ENCODE results near the gene TACC2.
"Not testable (repeated sequence)": the region's sequence is repeated elsewhere in the genome, so short reads cannot be mapped to it uniquely, and the experiment has no call there.

The TACC2 gene

DNA sequence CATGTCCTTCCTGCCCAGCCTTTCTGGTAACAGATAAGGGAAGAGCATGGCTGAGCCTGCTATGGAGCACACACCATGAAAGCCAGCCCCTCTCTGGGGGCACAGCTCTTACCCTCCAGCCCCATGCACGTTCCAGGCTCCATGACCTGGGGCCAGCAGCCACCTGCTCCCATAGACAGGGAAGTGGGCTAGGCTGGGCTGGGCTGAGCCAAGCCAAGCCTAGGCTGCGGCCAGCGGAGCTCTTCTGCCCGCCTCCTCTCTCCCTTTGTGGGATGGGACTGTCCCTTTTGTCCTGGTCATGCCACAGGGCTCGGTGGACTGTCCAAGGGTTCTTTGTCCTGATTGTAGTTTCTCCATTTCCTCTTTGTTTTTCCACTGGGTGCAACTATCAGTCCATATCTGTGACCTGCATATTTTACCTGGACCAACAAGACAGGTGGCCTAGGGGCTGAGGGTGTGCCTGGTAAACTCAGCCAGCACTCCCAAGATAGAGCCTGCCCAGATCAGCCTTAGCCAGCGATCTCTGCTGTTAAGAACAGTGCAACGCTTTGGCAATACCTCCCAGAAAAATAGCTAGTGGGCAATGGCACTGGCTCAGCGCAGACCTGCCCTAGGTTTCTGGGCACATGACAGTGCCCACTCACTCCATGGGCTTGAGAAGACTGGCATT lies 184.9 kb downstream of the TACC2 start:
- DNase-seq = no peak

DNA sequence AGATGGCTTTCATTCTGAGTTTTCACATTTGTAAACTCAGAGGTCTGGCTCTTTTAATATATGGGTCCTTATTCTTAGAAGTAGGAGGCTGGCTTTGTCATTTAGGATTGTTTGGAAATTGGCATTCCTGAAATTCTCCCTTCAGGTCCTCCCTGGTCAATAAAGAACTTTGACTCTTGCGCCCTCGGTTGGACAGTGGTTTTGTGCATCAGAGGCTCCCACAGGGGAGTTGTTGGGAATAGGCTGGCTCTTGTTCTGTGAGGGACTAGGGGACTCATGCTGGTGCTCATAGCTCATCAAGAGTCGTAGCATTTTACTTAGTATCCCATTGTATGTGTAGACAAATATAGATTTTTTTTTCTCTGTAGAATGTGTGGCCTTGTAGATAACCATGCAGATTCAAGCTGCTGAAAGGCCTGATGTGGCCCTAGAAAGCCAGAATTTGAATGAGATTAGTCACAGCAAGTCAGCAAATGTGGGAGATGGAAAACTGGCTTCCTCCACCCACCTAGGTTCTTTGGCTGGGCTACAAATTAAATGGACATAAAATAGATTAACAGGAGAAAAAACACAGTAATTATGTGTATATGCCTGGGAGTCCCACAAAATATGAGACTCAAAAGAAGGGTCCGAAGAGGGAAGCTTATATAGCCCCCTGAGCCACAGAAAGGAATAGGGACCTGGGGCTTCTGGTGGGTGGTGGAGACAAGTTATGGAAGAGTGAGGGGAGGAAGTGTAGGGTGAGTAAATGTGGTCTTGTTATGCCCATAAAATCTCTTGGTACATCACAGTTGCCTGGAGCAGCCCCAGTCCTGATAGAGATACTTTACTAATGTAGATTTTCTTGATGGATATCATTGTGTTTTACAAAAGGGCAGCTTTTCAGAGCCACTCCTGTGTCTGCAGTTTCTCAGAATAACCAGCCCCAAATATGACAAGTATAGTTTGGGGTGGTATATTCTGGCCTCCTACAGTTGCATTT lies 187.6 kb downstream of the TACC2 start:
- DNase-seq = no peak

DNA sequence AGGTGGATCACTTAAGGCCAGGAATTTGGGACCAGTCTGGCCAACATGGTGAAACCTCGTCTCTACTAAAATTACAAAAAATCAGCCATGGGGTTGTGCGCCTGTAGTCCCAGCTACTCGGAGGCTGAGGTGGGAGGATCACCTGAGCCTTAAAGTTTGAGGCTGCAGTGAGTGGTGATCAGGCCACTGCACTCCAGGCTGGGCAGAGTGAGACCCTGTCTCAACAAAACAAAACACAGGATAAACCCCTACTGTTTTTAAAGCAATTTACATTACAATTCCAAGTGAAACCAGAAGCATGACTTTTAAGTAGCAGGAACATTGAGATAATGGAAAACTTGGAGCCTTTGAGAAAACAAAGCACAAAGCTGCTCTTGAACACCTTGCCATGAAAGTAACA lies 189.7 kb downstream of the TACC2 start:
- DNase-seq = no peak

DNA sequence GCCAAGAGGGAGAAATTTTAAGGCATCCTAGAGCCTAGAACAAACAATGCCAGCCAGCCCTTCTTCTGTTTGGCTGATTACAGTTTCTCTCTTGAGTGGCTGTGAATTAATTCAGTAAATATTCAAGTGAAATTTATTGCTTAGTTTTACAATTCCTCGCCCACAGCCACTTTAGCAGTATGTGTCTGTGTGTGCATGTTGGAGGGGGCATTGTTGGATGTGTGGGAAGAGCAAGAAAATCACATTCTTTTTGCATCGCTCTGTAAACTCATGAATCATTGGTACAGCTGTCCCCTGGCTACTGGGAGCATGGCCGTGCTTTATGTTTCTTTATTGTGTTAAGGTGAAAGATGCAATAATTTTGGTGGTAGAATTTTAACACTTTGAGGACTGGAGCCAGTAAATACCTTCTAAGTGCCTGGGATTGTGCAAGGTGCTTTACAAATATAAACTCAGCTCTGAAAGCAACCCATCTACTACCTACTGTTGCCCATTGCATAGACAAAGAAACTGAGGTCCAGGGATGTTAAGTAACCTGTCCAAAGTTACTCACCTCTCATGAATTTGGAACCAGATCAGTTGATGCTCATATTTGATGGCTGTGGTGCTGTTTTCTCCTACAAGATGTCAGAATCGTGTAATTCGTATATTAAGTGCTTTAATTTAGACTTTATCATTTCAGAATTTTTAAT lies 192.2 kb downstream of the TACC2 start:
- DNase-seq = peak; percentile 82

DNA sequence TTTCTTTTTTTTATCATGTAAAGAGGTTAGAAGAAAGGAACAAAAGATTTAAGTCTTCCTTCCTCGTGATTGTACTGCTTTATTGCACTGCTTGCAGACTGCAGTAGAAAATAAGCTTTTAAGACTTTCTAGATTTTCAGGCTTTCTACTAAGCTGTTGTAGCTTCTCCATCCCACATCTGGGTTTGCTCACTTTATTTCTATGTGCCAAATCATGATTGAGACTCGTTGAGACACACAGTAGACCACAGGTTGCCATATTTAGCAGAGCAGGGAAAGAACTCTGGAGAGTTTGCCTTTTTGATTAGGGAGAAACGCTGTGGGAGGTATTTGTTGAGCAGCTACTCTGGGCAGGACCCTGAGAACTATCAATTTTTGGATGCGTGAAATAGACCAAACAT lies 192.9 kb downstream of the TACC2 start:
- no peak for DNase-seq

DNA sequence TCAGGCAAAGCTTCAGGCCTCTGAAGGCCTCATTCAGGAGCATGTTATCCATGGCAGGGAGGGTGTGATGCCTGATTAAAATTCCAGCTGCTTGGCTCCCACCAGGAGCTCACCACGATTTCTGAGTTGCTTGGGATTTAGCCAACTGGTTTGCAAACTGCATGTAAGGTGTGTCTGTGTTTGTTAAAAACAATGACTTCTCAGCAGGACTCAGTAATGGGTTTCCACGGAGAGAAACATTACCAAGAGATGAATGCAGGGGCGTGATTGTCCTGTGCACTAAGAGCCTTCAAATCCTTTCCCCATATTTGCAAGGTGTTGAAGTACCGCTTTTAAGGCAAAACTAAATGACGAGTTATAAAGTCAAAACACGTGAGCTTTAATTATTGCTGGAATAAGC lies 193.3 kb downstream of the TACC2 start:
- DNase-seq = no peak

DNA sequence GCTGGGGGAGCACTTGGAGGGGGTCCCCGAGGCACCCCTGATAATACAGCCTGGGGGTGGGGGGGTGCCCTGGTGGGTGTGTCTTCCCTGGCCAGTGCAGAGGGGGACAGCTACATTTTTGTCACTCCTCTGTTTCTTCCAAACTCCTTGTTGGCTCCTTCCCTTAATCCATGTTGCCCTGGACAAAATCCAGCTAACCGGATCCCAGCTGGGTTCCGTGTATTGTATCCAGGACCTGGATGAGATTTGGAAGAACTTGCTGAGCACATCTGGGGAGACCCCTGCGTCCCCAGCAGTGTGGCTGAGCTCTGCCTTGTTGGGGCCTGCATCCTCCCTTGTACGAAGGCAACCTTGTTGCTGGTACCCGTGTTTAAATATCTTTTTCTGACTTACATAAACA lies 195.3 kb downstream of the TACC2 start:
- DNase-seq = no peak

DNA sequence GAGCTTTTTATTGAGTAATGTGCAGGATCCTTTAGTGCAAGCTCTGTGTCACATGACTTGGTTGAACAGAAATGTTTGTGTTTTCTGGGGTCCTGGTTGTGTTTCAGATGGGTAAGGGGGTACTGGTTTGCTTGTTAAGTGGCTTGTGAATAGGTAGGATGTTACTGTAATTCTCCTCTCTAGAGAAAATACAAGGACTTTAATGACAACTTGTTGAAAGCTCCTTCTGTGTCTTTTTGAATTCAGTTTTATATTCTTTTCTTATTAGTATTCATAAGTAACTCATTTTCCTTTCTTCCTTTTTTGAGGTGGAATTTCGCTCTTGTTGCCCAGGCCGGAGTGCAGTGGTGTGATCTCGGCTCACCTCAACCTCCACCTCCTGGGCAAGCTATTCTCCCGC lies 196.7 kb downstream of the TACC2 start:
- DNase-seq = no peak

DNA sequence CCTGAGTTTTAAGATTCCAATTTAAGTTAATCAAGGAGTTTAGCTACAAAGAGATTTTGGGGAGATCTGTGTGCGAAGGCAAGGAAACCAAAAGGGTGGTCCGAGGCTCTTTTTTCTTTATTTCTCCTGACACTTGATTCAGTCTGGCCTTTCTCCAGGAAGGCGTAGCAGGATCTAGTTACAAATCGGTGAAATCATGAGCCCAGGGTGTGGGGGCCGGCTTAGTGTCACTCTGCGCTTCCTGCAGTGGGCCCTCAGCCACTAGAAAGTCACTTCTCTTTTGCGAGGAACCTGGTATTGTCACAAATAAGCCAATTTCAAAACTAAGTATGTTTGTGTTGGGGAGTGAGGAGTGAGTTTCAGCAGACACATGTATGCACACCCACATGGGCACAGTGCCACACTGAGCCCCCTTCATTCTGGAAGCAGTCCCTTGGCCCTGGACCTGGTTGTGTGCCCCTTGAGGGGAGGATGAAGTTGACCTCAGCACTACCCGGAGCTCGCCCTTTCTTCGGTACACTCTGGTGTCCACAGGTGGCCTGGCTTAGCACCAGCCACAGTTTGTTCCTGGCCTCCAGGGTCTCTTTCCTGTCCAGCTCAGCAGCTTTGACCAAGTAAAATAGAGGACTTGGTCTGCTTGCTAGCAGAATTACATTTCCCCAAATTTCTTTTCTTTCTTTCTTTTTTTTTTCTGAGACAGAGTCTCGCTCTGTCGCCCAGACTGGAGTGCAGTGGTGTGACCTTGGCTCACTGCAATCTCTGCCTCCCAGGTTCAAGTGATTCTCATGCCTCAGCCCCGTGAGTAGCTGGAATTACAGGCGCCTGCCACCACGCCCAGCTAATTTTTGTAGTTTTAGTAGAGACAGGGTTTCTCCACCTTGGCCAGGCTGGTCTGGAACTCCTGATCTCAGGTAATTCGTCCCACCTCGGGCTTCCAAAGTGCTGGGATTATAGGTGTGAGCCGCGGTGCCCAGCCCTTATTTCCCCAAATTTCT lies 198.2 kb downstream of the TACC2 start:
- DNase-seq = no peak

DNA sequence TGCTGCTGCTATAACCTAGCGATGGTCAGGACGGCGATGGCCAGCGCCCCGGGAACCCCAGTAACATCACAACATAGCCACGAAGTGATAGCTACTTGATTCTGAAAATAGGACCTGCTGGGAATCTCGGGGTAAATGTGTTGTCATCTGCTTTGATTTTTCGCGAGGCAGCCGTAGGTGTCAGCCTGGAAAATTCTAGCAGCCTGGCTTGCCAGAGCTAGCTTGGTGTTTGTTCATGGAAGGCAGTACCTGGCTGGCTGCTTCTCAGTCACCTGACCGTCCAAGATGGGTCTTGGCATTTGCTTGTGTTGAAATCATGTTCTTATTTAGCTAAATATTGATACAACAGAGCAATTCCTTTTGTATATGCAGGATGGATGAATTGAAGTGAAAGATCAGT lies 199.7 kb downstream of the TACC2 start:
- DNase-seq = no peak

DNA sequence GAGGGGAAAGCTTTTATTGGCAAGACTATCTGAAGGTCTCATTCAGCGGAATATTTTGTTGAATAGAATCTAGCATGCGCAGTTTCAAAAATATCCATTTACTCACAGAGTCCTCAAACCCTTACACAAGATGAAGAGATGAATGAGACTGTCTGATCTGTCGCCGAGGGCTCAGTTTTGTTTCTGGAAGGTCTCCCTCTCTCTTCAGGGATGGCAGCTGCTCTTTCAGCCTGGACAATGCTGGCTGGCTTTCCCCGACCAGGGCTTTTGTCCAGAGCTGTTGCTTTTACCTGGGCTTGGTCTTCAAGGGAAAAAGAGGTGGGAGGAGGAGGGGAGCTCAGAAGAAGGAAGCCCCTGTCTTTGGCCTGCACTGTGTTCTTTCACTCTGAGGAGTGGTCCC lies 200.2 kb downstream of the TACC2 start:
- DNase-seq = no peak

DNA sequence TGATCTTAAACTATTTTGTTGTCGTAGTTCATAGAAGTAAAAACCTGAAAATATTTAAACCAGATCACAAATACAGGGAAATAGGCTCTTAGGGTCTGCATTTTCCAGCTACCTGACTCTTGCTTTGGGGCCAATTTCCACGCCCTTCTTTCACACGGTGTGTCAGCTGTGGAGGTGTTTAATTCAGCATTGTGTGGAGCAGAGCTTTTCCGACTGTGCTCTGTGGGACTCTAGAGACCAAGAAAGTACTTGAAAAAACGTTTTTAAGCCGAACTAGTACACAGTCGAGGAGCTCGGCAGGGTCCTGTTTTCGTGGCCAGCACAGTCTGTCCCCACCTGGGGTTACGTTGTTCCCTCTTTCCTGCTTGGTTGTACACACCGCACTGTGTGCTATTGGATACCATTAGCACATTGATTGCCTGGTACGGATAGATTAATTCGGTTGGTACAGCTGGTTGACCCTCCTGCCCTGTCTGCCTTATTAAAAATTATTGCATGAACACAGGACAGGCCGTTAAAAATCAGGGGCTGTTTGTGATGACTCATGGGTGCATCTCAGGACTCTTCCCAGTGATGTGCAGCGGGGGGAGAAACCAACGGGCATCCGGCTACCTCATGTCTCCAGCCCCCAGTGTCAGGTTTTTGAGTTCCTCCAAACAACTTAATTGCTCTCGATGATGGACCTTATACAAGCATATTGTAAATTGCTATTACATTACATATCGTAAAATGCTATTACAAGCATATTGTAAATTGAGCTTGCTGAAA lies 201.4 kb downstream of the TACC2 start:
- no peak for DNase-seq

DNA sequence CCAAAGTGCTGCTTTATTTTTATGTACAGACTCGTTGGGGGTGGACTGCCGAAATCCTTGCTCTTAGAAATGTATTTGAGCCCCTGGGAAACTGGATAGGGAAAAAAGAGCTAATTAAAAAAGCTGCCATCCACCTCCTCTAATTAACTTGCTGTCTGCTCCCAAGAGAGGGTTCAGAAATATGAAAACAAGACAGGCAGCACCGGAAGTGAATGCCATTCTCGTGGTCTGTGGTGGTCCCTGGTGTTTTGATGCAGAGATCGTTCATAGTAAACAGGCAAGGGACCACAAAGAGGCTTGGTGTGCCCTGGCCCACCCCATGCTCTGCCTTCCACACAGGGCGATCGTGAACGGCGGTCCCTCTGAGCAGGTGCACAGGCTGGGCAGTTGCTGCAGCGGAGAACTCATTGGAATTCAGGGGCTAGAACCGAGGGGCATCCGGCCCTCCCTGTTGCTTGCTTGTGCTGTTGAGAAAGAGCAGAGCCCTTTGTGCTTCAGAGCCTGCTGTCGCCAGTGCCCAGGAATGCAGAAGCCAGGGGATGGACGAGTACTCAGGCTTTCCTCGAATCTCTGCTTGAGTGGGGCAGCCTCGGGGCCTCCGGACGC lies 203.1 kb downstream of the TACC2 start:
- DNase-seq = no peak

DNA sequence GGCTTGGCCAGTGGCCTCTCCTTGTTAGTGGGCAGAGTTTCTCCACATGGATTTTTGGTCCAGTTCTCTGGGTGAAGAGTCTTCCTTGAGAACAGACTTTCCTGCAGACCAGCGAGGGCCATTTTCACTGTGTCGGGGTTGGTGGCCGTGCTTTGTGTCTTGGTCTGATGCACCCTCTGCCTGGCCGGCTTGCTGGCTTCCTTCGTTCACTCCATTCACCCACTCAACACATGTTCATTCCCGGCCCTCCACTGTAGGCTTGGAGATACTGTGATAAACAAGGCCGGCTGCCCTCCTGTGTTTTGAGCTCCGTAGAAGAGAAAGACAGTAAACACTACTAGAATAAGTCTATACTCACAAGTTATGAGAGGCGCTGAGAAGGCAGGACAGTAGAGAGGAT lies 205.3 kb downstream of the TACC2 start:
- no peak for DNase-seq

DNA sequence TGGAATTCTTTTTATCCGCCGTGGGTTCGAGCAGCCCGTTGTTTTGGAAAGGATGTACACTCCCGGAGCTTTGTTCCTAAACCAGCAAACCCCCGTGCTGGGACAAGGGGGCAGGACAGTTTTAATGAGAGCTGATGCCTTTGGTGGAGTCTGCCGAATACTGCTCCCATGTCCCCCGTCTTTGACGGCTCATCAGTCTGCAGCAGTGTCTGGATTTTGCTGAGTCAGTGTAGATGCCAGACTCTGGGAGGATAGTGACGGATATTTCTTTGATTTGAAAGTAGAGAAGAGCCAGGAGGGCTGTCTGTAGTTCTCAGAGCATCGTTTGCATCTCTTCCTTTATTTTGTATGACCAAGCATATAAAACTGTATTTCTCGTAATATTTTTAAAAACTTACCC lies 207.3 kb downstream of the TACC2 start:
- no peak for DNase-seq

DNA sequence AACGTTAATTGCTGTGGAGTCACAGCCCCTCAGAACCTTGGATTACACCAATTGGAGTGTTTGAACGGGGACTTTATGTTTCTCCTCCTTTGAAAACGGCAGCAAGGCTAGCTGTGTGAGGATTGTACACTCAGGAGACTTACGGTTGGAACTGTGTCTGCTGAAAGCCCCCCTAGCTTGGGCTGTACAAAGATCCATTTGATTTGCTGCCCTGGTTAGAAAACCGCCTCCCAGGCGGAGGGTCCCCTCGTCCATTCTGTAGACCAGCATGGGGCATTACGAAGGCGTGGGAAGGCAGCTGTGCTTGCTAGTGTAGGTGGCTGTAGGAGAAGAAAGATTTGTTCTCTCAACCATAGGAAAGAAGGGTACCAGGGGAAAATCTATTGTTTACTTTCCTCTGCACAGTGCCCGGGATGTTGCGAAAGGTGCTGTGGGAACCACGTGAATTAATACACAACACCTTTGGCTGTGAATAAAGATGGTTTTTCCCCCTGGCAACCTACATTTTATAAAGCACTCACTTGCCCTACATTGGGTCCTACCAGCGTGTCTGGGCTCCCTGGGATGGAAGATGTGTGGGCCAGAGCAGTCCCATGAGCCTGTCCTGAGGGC lies 208.8 kb downstream of the TACC2 start:
- no peak for DNase-seq

DNA sequence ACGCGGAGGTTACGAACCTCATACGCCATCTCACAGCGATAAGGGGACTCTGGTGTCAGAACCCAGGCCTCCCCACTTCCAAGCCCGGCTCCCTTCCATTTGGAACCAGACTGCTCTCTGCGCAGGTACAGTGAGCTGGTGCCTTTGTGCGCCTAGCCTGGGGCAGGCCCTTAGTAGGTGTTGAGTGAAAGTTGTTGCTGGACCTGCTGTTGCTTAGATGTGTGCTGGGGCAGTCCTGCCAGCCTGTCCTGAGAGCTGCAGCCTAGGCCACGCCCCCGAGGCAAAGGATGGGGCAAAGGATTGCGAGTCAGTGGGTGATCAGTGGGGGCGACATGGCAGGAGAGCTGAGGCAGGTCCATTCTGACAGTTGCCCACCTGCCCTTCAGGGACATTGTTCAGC lies 209.7 kb downstream of the TACC2 start:
- no peak for DNase-seq

DNA sequence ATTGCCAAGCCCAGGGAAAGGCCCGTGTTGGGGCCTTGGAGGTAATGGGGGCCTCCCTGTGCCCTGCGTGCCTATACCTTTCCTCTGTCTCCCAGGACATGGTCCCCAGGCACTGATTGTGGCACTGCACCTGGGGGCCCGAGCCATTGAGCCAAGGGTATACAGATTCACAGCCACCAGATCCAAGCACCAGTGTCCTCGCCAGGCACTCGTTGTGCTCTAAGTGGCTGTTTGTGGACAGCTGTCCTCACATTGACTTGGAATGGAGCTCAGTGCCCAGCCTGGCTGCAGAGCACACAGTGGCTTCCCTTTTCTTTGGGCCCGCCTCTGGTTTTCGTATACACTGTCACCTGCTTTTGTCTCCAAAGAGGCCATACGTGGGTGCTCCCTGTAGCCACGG lies 210.1 kb downstream of the TACC2 start:
- no peak for DNase-seq

DNA sequence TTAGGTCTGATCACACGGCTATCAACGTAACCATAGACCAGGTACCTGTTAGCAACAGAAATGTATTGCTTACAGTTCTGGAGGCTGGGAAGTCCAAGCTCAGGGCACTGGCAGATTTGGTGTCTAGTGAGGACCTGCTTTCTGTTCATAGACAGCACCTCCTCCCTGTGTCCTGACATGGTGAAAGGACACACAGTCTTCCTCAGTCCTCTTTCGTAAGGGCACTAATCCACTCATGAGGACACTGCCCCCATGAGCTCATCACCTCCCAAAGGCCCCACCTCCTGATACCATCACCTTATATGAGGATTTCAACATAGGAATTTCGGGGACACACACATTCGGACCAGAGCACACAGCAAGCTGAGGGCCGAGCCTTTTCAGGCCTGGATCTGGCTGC lies 210.7 kb downstream of the TACC2 start:
- no peak for DNase-seq

DNA sequence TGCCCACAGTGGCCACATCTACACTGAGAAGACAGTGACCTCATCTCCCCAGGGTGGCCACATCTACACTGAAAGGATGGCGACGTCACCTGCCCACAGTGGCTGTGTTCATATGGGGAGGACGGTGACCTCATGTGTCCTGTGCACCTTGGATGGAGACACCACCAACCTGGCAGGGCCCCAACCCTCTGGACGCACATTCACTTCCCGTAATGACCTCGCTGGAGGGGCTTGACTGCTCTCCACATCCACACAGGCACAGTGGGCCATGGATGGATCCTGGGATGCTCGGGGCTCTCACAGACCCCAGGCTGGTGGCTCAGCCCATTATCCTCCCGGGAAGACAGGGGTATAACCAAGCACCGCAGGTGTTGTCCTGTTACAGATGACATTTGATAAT lies 212.4 kb downstream of the TACC2 start:
- no peak for DNase-seq

DNA sequence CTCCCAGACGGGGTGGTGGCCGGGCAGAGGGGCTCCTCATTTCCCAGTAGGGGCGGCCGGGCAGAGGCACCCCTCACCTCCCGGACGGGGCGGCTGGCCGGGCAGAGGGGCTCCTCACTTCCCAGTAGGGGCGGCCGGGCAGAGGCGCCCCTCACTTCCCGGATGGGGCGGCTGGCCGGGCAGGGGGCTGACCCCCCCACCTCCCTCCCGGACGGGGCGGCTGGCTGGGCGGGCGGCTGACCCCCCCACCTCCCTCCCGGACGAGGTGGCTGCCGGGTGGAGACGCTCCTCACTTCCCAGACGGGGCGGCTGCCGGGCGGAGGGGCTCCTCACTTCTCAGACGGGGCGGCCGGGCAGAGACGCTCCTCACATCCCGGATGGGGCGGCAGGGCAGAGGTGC lies 214.2 kb downstream of the TACC2 start:
- not testable (repeated sequence) for DNase-seq

All from kidney glomerular epithelial cell (primary cell).